Stimulated activated CD4-positive, alpha-beta T cell treated with anti-CD3 and anti-CD28 coated beads, Interleukin-15, amount 100 ng/mL, for 48 hours (primary cell): ENCODE results near the gene GH1.
"Not testable (repeated sequence)": the region's sequence is repeated elsewhere in the genome, so short reads cannot be mapped to it uniquely, and the experiment has no call there.

Experiments
- DNase-seq, 2 donors: peaks; one replicate each; pipeline ENCODE4 v3.0.0-alpha.2; 2020; ENCODE audit warnings: low read depth in 2 of 2

The GH1 gene

DNA sequence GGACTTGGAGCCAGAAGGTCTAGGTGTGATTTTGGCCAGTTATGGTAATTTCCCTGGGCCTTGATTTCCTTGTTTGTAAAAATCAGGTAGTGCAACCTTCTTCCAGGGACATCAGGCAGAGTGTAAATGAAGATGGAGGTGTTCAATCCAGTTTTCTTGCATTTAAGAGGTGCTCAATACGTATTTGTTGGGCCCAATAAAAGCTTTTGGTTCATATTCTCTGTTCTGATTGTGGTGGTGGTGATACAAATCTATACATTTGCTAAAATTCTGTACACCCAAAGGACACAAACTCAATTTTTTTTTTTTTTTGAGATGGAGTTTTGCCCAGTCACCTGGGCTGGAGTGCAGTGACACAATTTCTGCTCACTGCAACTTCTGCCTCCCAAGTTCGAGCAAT lies 7.5 kb upstream of the GH1 start:
- DNase-seq: no peak

DNA sequence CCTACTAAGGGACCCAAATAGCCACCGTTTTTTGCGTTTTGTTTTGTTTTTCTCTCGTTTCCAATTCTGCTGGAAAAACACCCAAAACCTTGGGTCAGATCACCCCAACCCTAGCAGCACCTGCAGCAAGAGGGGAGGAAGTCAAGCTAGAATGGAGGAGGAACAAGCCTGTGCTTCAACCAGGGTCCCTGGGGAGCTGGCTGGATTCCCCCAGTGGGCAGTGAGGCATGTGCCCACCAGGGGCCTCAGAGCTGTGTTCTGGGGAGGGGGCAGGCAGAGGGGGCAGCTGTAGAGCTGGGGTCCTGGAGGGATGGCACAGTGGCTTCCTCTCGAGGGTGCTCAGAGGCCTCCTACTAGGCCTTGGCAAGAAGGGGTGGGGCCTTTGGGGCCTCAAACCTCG lies 7.0 kb upstream of the GH1 start:
- no peak for DNase-seq

DNA sequence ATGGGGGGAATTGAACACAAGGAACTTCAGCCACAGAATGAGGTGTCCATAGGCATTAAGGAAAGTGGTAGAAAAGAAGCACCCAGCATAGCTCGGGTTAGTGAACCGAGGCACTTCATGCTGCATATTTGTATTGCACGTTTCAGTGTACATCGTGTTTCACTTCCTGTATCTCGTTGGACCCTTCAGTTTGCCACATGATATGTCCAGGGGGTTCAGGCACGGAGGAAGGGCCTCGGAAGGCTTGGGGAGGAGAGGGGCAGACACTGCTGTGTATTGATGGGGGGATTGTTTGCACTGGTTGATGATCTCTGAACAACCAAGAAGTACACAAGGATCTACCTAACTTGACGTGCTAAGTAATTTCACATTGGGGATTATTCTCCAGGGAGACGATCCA lies 3.8 kb upstream of the GH1 start:
- DNase-seq: not testable (repeated sequence)

DNA sequence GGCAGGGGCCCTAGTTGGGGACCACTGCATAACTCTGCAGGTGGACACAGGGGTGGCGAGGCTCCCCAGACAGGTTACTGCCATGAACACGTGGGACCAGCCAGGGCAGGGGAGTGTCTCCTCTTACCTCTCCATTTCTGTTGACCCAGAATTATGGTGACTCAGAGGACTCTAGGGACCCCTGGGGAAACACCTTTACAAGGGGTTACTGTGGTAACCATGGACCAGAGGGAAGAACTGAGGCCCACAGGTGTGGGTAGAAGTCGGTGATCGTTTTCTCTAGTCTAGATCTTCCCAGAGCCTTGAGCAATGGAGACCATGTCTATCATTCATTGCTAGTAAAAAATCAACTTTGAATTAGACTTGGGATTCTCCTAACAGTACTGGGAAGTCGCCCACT lies 2.1 kb upstream of the GH1 start:
- not testable (repeated sequence) for DNase-seq

DNA sequence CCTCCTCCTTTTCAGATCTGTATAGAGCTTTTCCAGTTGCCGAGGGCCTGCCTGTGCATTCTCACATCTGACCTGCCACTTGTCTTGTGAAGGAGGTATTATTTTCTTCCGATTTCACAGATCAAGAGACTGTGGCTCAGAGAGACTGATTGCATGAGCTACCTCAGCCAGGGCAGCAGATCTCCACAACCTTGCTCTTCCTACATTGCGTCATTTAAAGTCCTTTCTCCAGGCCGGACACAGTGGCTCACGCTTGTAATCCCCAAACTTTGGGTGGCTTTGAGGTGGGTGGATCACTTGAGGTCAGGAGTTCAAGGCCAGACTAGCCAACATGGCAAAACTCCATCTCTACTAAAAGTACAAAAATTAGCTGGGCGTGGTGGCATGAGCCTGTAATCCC lies 1.4 kb upstream of the GH1 start:
- DNase-seq: not testable (repeated sequence)

DNA sequence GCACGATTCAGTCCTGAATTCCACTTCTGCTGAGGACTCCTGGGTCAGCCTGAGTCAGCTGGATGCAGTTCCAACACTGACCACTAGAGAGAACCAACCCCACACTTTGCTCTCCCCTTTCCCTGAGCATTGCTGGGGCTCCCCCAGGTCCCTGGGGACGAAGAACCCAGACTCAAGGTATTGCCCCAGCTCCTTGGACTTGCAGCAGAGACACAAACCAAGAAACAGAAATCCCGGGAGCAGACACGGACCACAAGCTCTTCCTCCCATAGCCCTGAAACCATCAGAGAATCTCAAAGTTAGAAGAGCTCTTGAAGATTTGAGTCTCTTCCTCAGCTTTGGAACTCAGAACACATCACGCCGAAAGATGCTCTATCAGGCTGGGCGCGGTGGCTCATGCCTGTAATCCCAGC lies 678 bp upstream of the GH1 start:
- DNase-seq: peak; percentile 49 to 65

DNA sequence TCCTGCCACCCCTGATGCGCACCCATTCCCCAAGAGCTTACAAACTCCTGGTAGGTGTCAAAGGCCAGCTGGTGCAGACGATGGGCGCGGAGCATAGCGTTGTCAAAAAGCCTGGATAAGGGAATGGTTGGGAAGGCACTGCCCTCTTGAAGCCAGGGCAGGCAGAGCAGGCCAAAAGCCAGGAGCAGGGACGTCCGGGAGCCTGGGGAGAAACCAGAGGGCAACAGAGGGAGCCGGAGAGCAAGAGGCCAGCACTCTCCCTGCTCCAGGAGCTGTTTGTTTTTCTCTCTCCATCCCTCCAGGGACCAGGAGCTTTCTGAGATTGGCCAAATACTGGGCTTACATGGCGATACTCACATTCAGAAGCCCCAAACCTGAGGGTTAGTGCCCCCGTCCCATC lies 334 bp downstream of the GH1 start:
- DNase-seq: no peak

DNA sequence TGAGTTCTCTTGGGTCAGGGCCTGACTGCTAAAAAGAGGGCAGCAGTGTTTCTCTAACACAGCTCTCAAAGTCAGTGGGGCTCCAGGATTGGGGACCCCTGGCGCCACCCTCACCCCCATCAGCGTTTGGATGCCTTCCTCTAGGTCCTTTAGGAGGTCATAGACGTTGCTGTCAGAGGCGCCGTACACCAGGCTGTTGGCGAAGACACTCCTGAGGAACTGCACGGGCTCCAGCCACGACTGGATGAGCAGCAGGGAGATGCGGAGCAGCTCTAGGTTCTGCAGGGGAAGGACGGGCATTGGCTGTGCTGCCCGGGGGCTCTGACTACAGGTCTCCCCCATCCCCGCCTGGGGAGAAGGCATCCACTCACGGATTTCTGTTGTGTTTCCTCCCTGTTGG lies 993 bp downstream of the GH1 start:
- no peak for DNase-seq

DNA sequence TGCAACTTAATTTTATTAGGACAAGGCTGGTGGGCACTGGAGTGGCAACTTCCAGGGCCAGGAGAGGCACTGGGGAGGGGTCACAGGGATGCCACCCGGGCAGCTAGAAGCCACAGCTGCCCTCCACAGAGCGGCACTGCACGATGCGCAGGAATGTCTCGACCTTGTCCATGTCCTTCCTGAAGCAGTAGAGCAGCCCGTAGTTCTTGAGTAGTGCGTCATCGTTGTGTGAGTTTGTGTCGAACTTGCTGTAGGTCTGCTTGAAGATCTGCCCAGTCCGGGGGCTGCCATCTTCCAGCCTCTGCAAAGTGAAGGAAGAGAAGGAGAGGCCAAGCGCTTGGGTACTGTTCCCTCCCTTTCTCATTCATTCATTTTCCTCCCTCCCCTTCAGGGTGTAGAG lies 1.4 kb downstream of the GH1 start:
- not testable (repeated sequence) for DNase-seq

DNA sequence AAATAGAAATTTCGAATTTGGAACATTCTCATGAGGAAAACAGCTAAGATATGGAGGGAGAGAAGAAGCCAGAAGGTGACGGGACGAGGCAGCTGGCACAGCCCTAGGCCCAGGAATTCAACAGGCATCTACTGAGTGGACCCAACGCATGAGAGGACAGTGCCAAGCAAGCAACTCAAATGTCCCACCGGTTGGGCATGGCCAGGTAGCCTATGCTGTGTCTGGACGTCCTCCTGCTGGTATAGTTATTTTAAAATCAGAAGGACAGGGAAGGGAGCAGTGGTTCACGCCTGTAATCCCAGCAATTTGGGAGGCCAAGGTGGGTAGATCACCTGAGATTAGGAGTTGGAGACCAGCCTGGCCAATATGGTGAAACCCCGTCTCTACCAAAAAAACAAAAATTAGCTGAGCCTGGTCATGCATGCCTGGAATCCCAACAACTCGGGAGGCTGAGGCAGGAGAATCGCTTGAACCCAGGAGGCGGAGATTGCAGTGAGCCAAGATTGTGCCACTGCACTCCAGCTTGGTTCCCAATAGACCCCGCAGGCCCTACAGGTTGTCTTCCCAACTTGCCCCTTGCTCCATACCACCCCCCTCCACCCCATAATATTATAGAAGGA lies 2.0 kb downstream of the GH1 start:
- no peak for DNase-seq

DNA sequence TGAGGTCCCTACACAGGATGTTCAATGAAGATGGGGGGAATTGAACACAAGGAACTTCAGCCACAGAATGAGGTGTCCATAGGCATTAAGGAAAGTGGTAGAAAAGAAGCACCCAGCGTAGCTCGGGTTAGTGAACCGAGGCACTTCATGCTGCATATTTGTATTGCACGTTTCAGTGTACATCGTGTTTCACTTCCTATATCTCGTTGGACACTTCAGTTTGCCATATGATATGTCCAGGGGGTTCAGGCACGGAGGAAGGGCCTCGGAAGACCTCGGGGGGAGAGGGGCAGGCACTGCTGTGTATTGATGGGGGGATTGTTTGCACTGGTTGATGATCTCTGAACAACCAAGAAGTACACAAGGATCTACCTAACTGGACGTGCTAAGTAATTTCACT lies 2.9 kb downstream of the GH1 start:
- not testable (repeated sequence) for DNase-seq

DNA sequence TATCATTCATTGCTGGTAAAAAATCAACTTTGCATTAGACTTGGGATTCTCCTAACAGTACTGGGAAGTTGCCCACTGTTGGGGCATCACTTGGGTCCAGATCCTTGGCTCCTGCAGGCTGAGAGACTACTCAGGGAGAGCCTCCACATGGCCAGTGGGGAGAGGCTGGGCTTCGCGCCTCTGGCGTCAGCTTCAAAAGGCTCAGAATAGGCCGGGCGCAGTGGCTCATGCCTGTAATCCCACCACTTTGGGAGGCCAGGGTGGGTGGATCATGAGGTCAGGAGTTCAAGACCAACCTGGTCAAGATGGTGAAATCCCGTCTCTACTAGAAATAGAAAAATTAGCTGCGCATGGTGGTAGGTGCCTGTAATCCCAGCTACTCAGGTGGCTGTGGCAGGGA lies 4.2 kb downstream of the GH1 start:
- no peak for DNase-seq

DNA sequence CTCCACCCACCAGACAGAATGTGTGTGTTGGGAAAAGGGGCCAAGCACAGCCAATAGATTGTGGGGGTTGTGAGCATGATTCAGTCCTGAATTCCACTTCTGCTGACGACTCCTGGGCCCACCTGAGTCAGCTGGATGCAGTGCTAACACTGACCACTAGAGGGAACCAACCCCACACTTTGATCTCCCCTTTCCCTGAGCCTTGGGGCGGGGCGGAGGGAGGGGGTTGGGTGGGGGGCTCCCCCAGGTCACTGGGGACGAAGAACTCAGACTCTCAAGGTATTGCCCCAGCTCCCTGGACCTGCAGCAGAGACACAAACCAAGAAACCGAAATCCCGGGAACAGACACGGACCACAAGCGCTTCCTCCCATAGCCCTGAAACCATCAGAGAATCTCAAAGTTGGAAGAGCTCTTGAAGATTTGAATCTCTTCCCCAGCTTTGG lies 7.0 kb downstream of the GH1 start:
- peak in 1 of 2 donors; percentile 60 for DNase-seq

DNA sequence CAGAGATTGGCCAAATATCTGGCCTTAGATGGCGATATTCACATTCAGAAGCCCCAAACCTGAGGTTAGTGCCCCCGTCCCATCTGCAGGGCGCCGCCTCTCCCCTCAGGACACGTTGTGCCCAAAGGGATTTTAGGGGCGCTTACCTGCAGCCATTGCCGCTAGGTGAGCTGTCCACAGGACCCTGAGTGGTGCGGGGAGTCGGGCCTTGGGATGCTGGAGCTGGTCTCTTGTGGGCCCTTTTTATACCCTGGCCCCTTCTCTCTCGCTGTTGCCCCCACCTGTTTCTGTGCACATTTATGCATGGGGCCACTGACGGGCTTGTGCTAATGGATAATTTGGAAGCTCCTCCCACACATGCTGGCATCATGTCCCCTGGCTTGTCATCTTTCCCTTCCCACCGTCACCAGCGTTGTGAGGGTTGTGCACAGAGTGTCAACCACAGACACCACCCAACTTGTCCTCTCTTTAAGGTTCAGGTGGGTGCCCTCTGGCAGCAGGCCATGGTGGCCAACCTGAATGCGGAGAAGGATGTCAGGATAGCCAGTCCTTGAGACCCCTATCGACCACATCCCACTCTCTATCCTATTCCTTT lies 7.5 kb downstream of the GH1 start, which contains the start of gene CSHL1:
CSHL1 (minus strand) TSS at position 218 of the 595 bp plus-strand sequence; CDS start at position 156, 62 bp downstream.
- no peak for DNase-seq

DNA sequence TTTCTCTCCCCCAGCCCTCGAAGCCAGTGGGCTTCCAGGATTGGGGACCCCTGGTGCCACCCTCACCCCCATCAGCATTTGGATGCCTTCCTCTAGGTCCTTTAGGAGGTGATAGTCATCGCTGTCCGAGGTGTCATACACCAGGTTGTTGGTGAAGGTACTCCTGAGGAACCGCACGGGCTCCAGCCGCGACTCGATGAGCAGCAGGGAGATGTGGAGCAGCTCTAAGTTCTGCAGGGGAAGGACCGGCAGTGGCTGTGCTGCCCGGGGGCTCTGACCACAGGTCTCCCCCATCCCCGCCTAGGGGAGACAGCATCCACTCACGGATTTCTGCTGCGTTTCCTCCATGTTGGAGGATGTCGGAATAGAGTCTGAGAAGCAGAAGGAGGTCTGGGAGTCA lies 8.5 kb downstream of the GH1 start:
- DNase-seq: no peak

DNA sequence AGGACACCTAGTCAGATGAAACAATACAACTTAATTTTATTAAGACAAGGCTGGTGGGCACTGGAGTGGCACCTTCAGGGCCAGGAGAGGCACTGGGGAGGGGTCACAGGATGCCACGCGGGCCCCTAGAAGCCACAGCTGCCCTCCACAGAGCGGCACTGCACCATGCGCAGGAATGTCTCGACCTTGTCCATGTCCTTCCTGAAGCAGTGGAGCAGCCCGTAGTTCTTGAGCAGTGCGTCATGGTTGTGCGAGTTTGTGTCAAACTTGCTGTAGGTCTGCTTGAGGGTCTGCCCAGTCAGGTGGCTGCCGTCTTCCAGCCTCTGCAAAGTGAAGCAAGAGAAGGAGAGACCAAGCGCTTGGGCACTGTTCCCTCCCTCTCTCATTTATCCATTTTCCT lies 9.1 kb downstream of the GH1 start:
- DNase-seq: not testable (repeated sequence)

DNA sequence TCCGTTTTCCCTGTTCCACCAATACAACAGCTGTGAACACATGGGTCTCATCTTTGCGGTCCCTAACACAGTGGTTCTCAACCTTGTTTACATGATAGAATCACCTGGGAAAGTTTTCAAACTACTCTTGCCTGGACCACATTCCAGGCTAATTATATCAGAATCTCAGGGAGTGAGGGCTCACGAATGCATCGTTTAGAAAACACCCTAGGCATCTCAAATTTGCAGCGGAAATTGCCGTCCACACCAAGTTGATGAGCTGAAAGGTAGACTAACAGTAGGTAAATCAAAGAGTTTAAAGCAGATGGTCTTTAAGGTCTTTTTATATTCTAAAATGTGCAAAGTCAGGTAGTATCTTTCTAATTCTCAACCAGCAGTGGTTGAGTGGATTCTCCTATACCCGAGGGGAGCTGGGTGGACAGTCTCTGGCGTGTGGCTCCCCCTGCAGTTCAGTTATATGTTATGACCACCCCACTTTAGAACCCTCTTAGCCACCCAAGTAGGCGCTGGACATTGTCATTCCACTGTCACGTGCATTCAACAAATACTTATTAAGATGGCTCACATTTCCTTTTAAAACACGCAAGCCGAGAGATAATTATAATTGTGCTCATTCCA lies 11.4 kb downstream of the GH1 start:
- peak in 1 of 2 donors; percentile 19 for DNase-seq

DNA sequence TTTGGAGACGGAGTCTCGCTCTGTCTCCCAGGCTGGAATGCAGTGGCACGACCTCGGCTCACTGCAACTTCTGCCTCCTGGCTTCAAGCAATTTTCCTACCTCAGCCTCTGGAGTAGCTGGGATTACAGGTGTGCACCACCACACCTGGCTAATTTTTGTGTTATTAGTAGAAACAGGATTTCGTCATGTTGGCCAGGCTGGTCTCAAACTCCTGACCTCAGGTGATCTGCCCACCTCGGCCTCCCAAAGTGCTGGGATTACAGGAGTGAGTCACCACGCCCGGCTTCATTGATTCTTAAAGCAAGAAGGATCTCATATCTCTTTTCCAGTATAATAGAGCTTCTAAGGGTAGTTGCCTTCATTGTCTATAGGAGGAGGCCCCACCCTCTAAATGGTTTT lies 13.8 kb downstream of the GH1 start:
- not testable (repeated sequence) for DNase-seq

DNA sequence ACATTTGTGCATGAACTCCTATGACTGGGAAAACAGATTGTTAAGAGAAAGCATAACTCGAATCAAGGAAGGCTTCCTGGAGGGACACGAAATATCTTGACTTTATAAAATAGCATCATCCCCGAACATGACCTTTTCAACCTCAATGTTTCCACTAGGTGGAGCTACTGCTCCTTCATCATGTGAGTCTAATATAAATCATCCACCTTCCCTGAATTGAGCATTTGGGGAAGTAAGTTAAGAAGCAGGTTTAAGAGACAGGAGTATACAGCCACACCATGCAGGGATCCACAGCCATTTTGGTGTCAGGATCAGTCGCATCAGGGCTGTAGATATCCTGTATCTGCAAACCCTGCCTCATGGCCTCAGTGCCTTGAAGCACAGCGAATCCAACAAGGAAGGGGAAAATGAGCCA lies 14.8 kb downstream of the GH1 start:
- DNase-seq: peak in 1 of 2 donors; percentile 24

DNA sequence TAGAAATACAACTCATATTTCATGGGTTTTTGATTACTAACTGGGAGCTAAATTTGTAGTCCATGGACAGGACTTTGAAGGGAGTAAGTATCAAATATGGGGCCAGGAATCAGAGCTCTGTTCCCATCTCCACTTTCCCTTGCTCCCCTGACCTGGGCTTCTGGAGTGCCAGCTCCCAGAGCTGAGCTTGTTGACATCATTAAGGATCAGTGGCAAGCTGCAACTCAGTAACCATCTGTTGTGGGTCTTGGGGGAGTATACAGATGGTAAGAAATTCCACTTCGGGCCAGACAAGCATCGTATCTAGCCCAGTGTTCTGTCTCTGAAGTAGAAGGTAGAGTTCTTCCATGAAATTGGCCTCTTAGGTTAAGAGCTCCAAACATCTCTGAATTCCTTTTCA lies 16.7 kb downstream of the GH1 start:
- not testable (repeated sequence) for DNase-seq

DNA sequence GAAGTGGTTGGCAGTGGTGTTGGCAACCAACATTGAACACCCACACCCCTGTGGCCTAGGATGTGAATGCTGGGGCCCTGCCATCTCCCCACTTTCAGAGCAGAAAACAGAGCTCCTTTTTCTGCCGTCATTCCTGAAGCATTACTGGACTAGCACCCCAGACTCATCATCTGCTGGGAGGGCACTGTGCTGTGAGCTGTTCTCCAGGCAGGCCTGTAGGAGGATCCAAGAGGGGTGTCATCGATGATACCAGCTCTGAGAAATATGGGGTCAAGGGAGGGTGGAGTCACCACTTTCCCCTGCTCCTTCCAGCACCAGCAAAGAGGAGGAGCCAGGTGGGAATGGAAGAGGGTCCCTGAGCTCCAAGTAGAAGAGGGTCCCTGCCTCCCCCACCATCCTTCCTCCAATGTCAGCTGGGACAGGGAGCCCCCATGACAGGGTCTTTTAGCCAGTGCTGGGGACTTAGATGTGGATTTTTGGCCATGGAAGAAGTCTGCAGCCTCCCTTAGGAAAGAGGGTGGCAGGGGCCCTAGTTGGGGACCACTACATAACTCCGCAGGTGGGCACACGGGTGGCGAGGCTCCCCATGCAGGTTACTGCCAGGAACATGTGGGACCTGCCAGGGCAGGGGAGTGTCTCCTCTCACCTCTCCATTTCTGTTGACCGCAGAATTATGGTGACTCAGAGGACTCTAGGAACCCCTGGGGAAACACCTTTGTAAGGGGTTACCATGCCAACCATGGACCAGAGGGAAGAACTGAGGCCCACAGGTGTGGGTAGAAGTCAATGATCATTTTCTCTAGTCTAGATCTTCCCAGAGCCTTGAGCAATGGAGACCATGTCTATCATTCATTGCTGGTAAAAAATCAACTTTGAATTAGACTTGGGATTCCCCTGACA lies 19.5 kb downstream of the GH1 start:
- peak; percentile 12 to 50 for DNase-seq
